PC-3 (cell line): ENCODE data around the gene CAMTA1. TPM values are rescaled to one million over a fixed set of nuclear protein-coding genes. Genes with fewer than 3 reads are reported as not detected.
A peak's percentile ranks its signal among the peaks of the same experiment; 100 is the strongest.

Experiments used
- ATAC-seq: fragments of 200-7000 bp; cut with Tn5 transposase; 2 replicates; pipeline ENCODE4 v1.9.1; 2020; ENCODE audit warnings: mild to moderate bottlenecking, moderate library complexity
- BruUV-seq: library from RNA; stranded (reverse); fragments of 400-500 nt; replicated peaks from 2 replicates; lab custom pipeline; 2021; lab: Mats Ljungman, UMichigan
- CTCF ChIA-PET: fragments of 300-600 bp; sonication (Branson Sonifier 250); formaldehyde crosslinking; loops from one replicate; lab custom pipeline; 2022; ENCODE audit warnings: antibody characterized with exemption; lab: Charles Lee
- POLR2A ChIA-PET: fragments of 300-600 bp; sonication (Branson Sonifier 250); formaldehyde crosslinking; loops from one replicate; lab custom pipeline; 2022; ENCODE audit warnings: antibody characterized with exemption; ENCODE audit not compliant: unreplicated experiment; lab: Charles Lee
- DNase-seq: peaks from one replicate; pipeline ENCODE4 v3.0.0-alpha.2; 2015
- H2AFZ ChIP-seq: fragments of 300-600 bp; sonication (generic); 2 replicates; pipeline ENCODE4 v1.6.0; 2016; ENCODE audit warnings: antibody characterized with exemption, low read length
- H3F3A ChIP-seq: fragments of 300-600 bp; sonication (generic); one replicate; pipeline ENCODE4 v1.6.0; 2017; ENCODE audit warnings: antibody characterized with exemption, low read length, control low read depth, mild to moderate bottlenecking; ENCODE audit not compliant: unreplicated experiment
- H3K27ac ChIP-seq: fragments of 300-600 bp; sonication (generic); 2 replicates; pipeline ENCODE4 v1.5.1; 2016; ENCODE audit warnings: mild to moderate bottlenecking, low read length
- H3K27me3 ChIP-seq: fragments of 300-600 bp; sonication (generic); 2 replicates; pipeline ENCODE4 v1.6.1; 2016; ENCODE audit warnings: low read length, mixed read lengths
- H3K36me3 ChIP-seq: fragments of 300-600 bp; sonication (generic); 2 replicates; pipeline ENCODE4 v1.6.1; 2016; ENCODE audit warnings: low read depth, mixed run types, low read length, mixed read lengths
- H3K4me1 ChIP-seq: fragments of 300-600 bp; sonication (generic); 2 replicates; pipeline ENCODE4 v1.5.1; 2016; ENCODE audit warnings: low read length; ENCODE audit not compliant: insufficient read depth
- H3K4me2 ChIP-seq: fragments of 300-600 bp; sonication (generic); 2 replicates; pipeline ENCODE4 v1.6.0; 2016; ENCODE audit warnings: low read length
- H3K4me3 ChIP-seq: fragments of 300-600 bp; sonication (generic); 2 replicates; pipeline ENCODE4 v1.5.1; 2016; ENCODE audit warnings: mild to moderate bottlenecking, low read length, mixed read lengths
- H3K79me2 ChIP-seq: fragments of 300-600 bp; sonication (generic); 2 replicates; pipeline ENCODE4 v1.6.1; 2017; ENCODE audit warnings: low read length, mixed read lengths
- H3K9ac ChIP-seq: fragments of 300-600 bp; sonication (generic); 2 replicates; pipeline ENCODE4 v1.6.0; 2016; ENCODE audit warnings: mild to moderate bottlenecking, low read length
- H3K9me2 ChIP-seq: fragments of 300-600 bp; sonication (generic); replicated peaks from 2 replicates; pipeline ENCODE4 v1.6.1; 2016; ENCODE audit warnings: mixed run types, low read length, mixed read lengths
- H3K9me3 ChIP-seq: fragments of 300-600 bp; sonication (generic); 2 replicates; pipeline ENCODE4 v1.6.1; 2016; ENCODE audit warnings: low read length, mixed read lengths
- H4K20me1 ChIP-seq: fragments of 300-600 bp; sonication (generic); 2 replicates; pipeline ENCODE4 v1.6.1; 2016; ENCODE audit warnings: low read length, mixed read lengths
- EZH2 ChIP-seq: fragments of 300-600 bp; sonication (generic); IDR thresholded peaks from one replicate; pipeline ENCODE4 v1.6.1; 2017; ENCODE audit warnings: antibody characterized with exemption, mild to moderate bottlenecking, low read length; ENCODE audit not compliant: unreplicated experiment
- EZH2phosphoT487 ChIP-seq: fragments of 300-600 bp; sonication (generic); IDR thresholded peaks from 2 replicates; pipeline ENCODE4 v1.6.1; 2018; ENCODE audit warnings: mild to moderate bottlenecking, antibody characterized with exemption, low read length, borderline replicate concordance
- intact Hi-C: fragments of 100-400 bp; cut with micrococcal nuclease; formaldehyde crosslinking; loops from 2 replicates; pipeline ENCODE4 v1.9.0; 2023
- total RNA-seq: library from RNA; depleted of rRNA; stranded (reverse); fragments of >200 nt; gene quantifications from 2 replicates; pipeline ENCODE4 v1.2.3, GENCODE V29; 2014
- TF ChIP-seq, protein P1 (sequence below): fragments of 300-600 bp; sonication (generic); conservative IDR thresholded peaks from 2 replicates; pipeline ENCODE4 v1.5.1; 2017; ENCODE audit warnings: antibody characterized with exemption, low read depth, mild to moderate bottlenecking, low read length

Gene CAMTA1
- total RNA-seq, 1 experiment from 2014 or later, result 40.8 TPM

DNA sequence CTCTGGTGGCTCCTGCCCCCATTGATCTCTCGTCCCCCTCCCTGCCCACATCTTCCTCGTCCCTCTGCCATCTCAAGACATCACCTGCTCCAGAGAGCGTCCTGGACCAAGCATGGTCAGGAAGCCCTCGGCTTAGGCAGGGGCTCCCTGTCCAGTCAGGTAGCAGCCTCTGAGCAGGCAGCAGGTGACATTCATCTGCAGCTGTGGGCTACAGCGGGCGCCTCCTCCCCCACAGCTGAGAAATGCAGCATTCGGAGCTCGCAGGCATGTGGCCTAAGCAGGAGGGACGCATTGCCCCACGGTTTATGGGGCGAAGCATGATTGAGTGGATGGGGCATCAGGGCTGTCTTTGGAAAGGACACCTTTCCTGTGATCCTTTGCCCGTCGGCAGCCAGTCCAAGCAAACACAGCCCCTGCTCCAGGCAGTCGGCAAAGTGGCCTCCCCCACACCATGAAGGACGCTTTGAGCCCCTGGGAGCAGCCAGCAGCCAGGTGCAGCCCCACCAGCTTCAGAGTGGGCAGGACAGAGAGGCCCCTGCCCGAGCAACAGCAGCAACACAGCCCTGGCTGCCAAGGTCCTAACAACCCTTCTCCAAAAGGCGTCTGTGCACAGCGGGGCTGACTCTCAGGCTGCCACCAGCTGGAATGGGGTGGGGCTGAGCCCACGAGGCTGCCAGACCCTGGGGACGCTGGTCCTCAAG lies 751.8 kb downstream of the CAMTA1 start:
- Histone ChIP-seq H3K27me3 (peaks cover 55% of the 10 kb centered on the region), H3K79me2 (no peaks in the 10 kb centered on the region), H3K9me3 (no peaks in the 10 kb centered on the region), H3K9me2 (no peaks in the 10 kb centered on the region), H3K9ac (no peak overlapping the region), H3K4me3 (no peak overlapping the region), H3K27ac (no peak overlapping the region), H3F3A (no peaks in the 10 kb centered on the region), H4K20me1 (no peaks in the 10 kb centered on the region), H3K4me1 (no peaks in the 10 kb centered on the region), H3K36me3 (no peaks in the 10 kb centered on the region), H2AFZ (no peak overlapping the region), H3K4me2 (no peak overlapping the region)
- no peak for ATAC-seq
- POLR2A ChIA-PET, result no interaction called here
- intact Hi-C loops, result no loop called here
- no peak for DNase-seq
- TF ChIP-seq EZH2 (no peak), EZH2phosphoT487 (no peak)
- TF ChIP-seq, protein P1, sequence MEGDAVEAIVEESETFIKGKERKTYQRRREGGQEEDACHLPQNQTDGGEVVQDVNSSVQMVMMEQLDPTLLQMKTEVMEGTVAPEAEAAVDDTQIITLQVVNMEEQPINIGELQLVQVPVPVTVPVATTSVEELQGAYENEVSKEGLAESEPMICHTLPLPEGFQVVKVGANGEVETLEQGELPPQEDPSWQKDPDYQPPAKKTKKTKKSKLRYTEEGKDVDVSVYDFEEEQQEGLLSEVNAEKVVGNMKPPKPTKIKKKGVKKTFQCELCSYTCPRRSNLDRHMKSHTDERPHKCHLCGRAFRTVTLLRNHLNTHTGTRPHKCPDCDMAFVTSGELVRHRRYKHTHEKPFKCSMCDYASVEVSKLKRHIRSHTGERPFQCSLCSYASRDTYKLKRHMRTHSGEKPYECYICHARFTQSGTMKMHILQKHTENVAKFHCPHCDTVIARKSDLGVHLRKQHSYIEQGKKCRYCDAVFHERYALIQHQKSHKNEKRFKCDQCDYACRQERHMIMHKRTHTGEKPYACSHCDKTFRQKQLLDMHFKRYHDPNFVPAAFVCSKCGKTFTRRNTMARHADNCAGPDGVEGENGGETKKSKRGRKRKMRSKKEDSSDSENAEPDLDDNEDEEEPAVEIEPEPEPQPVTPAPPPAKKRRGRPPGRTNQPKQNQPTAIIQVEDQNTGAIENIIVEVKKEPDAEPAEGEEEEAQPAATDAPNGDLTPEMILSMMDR, result no peak
- CTCF ChIA-PET, result no interaction called here
- BruUV-seq, result no TSS peak

- no peak overlapping the region for H3K4me2 ChIP-seq
- POLR2A ChIA-PET, result no interaction called here
- intact Hi-C loops, result no loop called here
Observed at GRCh38 chr1:7538033-7538432, 752.8 kb downstream of the CAMTA1 start.

More at GRCh38 chr1:7538033-7538432, 752.8 kb downstream of the CAMTA1 start:
- H3K9ac ChIP-seq, result no peak overlapping the region
- H3K79me2 ChIP-seq, result no peaks in the 10 kb centered on the region
- peaks cover 48% of the 10 kb centered on the region for H3K27me3 ChIP-seq
- no peaks in the 10 kb centered on the region for H3K36me3 ChIP-seq
- CTCF ChIA-PET, result no interaction called here
- no peaks in the 10 kb centered on the region for H4K20me1 ChIP-seq
- no peak overlapping the region for H3K27ac ChIP-seq
- H3K4me1 ChIP-seq, result no peaks in the 10 kb centered on the region
- DNase-seq, result peak; percentile 11
- no peaks in the 10 kb centered on the region for H3K9me3 ChIP-seq
- no peak for ATAC-seq
- H3K4me3 ChIP-seq, result no peak overlapping the region
- no peaks in the 10 kb centered on the region for H3K9me2 ChIP-seq
- no peaks in the 10 kb centered on the region for H3F3A ChIP-seq
- no TSS peak for BruUV-seq
- no peak for TF ChIP-seq EZH2
- TF ChIP-seq, protein P1, result no peak
- no peak for TF ChIP-seq EZH2phosphoT487
- H2AFZ ChIP-seq, result no peak overlapping the region
